HG03571 (cell line): ENCODE results near the gene DHRS3.

Experiments used
- ATAC-seq: cut with Tn5 transposase; IDR thresholded peaks from one replicate; pipeline ENCODE4 v1.9.1; 2021; ENCODE audit not compliant: unreplicated experiment

Gene DHRS3

DNA sequence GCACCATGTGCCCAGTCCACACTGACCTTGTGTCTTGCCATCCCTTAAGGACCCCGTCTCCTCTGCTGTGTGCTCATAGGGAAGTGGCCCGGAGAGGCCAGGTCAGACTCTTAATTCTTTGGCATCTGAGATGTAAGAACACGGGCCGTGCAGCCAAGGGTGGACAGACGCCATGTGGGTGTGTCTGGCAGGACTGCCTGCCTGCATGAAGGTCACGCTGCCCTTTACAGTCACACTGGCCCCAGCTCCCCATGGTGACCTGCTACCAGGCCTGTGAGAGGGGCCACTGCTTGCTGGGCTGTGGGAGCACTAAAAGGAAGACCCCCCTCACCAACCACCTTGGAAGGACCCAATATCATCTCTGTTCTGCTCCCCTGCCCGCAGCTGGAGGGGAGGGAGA, 17.7 kb downstream of the DHRS3 start:
- ATAC-seq, result no peak

DNA sequence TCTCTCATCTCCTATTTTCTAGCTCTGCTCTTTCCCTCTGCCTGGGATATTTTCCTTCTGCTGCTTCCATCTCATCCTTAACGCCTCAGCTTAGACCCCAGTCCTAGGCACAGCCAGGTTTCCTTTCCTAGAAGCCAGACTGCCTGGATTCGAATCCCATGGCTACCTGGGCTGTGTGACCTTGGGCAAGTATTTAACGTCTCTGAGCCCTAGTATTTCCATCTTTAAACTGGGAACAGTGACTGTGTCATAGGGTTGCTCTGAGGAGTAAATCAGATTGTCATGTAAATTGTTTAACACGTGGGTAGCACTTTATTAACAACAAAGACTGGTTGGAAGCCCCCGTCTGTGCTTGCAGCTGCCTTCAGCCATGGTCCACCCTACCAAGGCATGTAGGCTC, 18.4 kb downstream of the DHRS3 start:
- ATAC-seq, result no peak

DNA sequence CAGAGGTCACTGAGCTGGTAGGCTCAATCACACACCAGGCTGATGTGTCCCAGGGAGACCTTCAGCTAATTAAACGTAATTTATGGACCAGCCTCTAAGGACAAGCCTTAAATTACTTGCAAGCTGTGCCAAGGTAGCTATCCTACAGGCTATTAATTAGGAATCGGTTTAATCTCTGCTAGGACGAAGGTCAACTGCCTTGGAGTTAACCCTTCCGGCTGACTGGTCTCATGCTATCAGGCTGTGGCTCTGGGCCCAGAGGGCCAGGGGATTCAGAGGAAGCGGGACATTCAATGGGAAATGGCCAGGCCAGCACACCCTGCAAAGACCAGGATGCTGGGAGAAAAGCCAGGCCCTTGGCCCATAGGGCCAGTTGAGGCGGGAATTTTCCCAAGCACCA, 19.0 kb downstream of the DHRS3 start:
- ATAC-seq, result no peak

DNA sequence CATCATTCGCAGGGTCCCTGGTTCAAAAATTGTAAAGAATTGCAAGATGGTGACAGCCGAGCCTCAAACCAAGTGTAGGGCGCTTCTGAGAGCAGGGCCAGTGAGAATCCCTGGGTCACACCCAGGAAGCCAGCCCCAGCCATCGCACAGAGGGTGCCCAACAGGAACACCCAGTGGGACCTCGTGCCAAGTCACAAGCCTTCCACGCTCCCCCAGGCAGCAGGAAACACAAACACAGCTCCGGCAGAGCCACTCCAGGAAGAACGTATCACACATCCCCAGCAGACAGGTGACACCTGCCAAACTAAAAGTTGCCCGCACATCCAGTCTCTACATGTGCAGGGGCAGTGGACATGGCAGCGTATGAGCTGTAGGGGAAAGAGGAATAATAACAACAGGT, 20.2 kb downstream of the DHRS3 start:
- ATAC-seq, result no peak

DNA sequence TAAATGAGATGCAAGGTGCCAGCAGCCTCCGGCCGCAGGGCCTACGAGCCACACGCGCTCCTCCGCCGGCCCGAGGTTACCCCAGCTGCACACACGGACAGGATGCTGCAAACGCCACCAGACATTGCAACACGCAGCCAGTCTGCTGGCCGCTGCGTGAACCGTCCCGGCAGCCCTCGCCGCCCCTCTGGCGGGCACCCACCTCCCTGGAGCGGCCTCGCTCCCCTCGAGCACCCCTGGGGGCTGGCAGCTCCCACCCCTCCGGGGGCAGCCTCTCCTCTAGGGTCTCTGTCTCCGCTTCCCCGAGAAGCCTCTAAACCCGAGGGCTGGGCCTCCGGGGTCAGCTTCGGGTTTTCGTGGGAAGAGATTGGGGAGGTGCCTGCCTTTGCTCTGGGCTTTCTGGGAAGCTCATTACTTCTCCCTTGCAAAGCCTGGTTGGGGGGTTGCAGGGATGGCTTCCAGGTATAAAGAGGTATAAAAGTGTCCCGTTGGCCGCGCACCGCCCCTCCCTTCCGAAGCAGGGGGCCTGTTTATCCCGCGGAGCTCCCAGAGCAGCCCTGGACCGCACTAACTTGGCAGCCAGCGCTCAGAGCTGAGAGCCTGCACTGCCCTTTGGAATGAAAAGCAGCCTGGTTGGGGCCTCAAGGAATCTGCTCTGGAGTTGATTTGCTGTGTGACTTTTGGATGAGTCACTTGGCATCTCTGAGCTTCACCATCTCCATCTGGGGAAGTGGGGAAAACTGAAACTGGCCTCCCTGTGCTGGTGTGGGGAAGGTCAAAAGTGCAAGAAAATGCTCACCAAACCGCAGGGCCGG, 21.8 kb downstream of the DHRS3 start:
- no peak for ATAC-seq

DNA sequence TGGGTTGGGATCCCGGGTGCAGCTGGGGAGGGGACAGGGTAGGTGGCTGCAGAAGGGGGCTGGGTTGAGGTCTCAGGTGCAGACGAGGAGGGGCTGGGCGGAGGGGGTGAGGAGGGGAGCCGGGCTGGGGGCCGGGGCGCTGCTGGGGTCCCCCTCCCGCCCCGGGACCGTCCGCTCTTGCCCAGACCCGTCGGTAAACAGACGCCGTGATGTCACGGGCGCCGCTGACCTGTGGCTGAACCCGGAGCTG, 22.3 kb downstream of the DHRS3 start:
- ATAC-seq, result no peak

DNA sequence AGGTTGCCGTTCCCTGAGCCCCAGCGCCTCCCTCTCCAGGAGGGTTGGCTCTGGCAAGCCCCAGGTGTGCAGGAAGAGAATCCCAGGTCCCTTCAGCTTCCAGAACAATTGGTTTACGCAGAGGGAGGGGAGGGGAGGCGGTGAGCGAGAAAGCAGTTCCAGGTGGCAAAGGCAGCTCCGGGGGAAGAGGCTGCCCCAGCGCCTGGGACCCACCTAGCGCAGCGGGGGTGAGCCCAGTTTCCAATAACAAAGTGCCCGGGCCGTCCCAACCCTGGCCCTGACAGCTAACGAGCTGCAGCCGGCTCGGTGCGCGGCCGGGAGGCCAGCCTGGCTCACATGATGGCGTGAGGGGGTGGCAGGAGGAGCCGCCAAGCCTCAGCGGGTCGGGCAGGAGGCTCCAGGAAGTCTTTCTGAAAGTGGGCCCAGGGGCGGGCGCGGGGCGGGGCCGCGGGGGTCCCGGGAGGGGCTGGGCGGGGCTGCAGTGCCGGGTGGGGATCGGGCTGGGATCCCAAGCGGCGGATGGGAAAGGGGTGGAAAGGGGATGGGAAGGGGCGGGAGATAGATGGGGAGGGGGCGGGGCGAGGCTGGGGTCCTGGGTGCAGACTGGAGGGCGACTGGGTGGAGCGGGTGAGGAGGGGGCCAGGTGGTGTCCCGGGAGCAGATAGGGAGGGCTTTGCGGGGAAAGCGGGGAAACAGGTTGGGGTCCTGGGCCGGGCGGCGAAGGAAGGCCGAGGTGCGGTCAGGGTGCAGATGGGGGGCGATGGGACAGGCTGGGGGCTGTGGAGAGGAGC, 22.8 kb downstream of the DHRS3 start:
- no peak for ATAC-seq

DNA sequence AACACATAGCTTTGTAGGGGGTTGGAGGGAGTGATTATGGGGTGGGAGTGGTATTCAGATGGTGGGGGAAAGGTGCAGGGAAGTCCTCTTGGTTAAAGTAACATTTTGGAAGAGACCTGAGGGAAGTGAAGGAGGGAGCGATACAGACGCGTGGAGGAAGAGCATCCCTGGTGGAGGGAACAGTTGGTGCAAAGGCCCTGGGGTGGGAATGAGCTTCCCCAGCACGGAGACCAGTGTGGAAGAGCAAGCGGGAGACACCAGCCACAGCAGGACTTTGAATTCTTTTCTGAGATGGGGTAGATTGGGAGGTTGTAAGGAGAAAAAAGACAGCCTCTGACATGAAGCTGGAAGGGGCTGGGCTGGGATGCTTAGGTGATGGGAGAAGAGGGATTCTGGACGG, 23.5 kb downstream of the DHRS3 start:
- ATAC-seq, result no peak

DNA sequence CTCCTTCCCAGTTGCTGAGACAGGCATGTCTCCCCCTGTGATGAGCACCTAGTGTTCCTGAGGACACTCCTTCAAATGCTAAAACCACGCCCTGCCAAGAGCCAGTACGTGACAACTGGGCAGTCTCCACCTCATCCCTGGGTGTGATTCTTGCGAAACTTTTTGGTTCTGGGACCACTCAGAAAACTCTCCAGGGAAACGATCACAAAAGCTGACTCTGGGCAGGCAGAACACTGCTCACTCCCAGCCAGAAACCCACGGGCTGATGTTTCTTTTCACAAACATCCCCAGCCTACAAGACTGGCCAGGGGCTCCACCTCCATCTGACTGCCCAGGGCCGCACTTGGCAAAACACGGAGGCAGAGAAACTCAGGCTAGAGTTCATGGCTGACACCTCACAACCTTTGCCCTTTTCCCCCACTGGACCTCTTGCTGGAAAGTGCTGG, 24.4 kb downstream of the DHRS3 start:
- ATAC-seq, result no peak

DNA sequence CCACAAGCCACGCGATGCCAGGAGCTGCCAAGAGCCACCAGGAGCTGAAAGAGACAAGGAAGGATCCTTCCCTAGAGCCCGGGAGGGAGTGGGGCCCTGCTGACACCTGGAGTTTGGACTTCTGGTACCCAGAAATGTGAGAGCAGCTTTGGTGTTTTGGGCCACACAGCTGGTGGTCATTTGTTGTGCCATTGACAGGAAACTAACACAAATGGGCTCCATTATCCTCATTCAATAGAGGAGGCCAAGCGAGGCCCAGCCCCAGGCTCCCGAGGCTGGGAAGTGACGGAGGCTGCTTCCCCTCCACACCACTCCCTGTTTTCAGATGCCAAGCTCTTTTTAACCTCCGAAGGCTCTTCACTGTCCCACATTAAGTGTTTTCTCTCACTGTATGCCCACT, 25.5 kb downstream of the DHRS3 start:
- ATAC-seq, result no peak

DNA sequence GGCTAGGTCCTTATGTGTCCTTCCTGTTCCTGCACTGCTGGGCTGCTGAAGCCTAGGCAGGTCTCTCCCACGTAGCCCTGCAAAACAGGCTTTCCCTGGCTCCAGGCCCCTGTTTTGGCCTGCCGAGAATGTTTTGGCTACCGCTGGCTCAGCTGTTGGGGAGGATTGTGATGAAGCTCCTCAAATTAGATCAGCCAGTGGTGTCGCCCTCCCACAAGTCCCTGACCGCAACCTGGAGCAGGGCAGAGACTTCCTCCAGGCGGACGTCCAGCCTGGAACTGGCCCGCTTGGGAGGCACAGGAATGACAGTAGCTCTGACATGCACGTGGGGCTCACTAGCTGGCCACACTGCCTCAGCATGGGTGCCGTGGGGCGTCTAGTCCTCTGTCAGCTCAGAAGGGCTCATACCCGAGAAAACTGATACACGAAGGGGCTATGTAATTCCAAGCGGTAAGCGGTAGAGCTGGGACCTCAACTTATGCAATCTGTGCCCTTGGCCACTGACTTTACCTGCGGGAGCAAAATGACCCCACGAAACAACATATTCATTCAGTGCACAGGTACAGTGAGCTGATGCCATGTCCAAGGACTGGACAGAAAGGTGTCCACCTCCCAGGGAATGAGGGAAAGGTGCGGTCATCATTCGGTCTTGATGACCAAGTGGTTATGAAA, 26.6 kb downstream of the DHRS3 start:
- ATAC-seq, result no peak

DNA sequence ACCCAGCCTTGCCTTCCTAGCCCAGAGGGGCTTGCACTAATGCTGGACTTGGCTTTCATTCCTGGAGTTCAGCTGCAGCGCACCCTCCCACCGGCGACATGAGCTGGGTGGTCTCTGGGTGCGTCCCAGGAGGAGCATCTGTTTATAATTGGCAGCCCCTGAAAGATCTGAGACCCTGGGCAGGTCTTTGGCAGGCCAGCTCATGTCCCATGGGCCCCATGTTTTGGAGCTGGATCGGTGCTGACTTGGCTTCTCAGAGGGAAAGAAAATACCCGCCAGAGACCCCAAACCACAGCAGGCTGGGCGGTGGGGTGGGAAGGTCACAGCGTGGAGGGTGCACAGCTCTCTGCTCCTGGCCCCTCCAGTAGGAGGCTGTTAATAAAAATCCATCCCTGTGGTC, 29.3 kb downstream of the DHRS3 start:
- no peak for ATAC-seq

DNA sequence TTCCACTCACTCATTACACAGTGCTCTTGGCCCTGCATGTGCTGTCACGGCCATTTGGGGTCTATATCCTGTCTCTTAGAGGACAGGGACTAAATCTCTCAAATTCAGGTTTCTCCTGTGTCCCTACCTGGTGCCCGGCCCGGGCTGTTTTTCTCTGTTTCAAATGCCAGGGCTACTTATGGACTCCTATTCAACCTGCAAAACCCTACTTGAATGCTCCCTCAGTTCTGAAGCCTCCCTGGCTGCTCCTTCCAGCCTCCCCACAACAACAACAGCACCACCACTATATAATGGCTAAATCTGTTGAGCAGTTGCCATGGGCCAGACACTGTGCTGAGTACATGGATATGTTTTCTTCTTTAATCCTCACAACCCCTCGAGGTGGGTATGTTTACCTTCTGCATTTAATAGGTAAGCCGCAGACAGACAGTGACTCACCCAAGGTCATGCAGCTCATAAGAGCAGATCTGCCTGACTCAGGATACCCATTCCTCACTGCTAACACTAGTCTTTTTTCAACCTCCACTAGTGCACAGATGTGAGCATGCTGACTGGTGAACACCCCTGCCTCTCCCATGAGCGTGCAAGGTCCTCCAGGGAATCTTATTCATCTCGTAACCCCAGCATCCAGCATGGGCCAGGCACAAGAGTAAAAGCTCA, 29.9 kb downstream of the DHRS3 start:
- ATAC-seq, result no peak

DNA sequence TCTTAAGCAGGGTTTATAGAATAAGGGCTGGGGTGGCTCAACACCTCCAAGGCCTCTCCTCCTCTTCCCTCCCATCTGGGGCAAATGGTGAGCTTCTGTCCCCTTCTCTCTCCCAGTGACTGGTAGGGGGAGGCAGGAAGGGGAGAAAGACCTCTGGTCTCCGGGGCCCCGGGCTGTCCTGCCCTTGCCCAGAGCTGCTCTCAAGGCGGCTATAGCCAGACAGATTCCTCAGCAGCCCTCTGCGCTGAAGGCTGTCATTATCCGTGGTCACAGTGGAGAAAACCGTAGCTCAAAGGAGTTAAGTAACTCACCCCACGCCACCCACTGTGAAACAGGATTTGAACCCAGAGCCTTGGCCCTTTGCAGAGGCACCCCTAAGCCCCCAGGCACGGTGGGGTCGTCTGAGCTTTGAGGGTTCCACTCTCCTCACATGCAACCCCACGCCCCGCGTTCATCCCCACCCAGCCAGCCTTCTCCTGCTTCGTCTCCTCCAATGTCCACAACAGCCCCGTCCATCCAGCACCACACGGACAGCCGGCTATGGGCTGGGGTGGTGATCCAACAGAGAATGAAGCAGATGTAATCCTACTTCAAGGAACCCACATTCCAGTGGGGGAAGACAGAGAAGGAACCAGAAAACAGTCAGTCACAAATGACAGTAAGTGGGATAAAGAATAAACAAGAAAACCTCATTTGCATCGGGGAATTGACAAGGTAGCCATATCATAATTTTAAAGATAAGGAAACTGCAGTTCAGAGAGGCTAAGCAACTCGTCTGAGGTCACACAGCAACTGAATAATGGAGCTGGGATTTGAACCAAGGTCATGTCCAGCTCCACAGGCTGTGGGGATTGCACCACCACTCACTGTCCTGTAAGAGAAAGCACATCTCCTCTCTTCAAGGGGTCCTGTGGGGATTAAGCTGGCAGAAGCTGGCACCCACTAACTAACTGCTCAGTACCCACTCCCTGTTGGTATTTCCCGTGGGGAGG, 31.8 kb downstream of the DHRS3 start:
- ATAC-seq, result no peak

DNA sequence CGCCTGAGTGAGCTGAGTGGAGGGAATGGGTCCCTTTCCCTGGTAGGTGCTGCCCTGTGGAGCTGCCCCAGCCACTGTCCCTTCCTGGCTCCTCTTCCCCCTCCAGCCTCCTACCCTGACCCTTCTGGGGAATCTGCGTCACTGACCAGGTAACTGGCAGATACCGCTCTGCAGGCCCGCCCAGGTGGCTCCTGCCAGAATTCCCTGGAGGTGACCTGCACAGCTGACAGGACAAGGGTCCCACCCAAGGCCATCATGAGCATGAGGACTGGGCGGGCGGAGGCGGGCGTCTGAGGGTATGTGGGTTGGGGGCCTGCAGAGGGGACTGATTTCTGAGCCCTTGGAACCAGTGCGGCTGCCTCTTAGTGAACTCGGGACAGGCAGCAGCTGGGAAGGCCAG, 32.5 kb downstream of the DHRS3 start:
- ATAC-seq, result no peak

DNA sequence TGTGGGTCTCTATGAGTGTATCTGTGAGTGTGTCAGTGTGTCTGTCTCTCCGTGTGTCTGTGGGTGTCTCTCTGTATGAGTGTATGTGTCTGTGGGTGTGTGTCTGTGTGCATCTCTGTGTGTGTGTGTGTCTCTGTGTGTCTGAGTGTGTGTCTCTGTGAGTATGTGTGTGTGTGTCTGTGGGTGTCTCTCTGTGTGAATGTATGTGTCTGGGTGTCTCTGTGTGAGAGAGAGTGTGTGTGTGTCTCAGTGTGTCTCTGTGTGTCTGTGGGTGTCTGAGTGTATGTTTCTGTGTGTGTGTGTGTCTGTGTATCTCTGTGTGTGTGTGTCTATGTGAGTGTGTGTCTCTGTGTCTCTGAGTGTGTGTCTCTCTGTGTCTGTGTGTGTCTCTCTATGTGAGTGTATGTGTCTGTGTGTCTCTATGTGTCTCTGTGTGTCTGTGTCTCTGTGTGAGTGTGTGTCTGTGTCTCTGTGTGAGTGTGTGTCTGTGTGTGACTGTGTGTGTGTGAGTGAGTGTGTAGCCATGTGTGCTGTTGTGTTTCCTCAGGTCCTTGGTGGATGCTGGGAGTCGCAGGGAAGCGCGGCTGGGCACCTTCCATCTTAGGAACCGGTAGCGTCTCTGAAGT, 33.0 kb downstream of the DHRS3 start:
- no peak for ATAC-seq

DNA sequence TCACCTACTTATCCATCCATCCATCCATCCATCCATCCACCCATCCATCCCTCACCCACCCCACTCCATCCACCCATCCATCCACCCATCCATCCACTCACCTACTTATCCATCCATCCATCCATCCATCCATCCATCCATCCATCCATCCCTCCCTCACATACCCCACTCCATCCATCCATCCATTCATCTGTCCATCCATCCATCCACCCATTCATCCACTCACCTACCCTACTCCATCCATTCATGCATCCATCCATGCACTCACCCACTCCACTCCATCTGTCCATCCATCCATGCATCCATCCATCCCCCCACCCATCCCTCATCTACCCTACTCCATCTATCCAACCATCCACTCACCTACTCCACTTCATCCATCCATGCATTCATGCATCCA, 34.5 kb downstream of the DHRS3 start:
- ATAC-seq, result no peak

DNA sequence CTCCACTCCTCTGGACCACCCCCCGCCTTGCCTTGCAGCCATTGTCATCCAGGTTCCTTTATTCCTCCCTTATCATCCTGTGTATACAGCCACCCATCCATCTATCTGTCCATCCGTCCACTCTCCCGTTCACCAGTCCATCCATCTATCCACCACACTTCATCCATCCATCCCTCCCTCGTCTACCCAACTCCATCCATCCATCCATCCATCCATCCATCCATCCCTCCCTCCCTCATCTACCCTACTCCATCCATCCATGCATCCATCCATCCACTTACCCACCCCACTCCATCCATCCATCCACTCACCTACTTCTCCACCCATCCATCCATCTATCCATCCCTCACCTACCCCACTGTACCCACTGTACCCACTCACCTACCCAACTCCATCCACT, 35.4 kb downstream of the DHRS3 start:
- no peak for ATAC-seq

DNA sequence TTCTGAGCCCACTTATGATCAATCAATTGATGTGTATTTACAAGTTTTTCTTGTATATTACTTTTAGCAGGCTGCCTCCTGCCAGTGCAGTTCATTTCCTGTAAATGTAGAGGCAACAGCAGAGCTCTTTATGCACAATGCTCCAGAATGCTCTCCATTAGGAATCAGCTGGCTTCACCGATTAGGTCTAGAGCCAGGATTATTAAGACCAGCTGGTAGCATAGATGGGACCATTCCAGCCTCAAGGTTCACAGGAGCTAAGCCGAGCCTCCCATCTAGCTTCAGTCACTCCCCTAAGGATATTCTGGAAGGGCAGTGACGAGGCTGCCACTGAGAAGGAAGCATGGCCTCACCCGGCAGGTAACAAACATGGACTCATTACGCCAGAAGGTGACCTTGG, 36.8 kb downstream of the DHRS3 start:
- ATAC-seq, result no peak
